Measurements from ENCODE around the gene GALNT11.

Gene GALNT11

GRCh38 chr7:152161171-152161570, 135.7 kb downstream of the GALNT11 start:
- no peak for TF ChIP-seq CTCF (IDR thresholded peaks at IDR 0.05; ENCODE audit: low read depth, low read length)
- DNase-seq (ENCODE audit: low read depth in 2 of 2) = no peak
- H3K4me3 ChIP-seq (replicated peaks in 1 of 2; ENCODE audit: low read depth in 2 of 2, low read length in 2 of 2) = no peak overlapping the region

GRCh38 chr7:152162287-152162686, 136.8 kb downstream of the GALNT11 start:
- no peak overlapping the region for H3K4me3 ChIP-seq (replicated peaks in 1 of 2; ENCODE audit: low read depth in 2 of 2, low read length in 2 of 2)
- TF ChIP-seq CTCF (IDR thresholded peaks at IDR 0.05; ENCODE audit: low read depth, low read length) = no peak
- peak in 1 of 2 donors; percentile 7 for DNase-seq (ENCODE audit: low read depth in 2 of 2)
